Activated CD4-positive, alpha-beta T cell treated with anti-CD3 and anti-CD28 coated beads for 36 hours (primary cell): ENCODE data around the gene TNXB. TPM values are rescaled to one million over a fixed set of nuclear protein-coding genes. Genes with fewer than 3 reads are reported as not detected.

Experiments
- ATAC-seq: fragments of 200-7000 bp; cut with Tn5 transposase; one replicate; pipeline ENCODE4 v1.10.0; 2021; ENCODE audit warnings: mild to moderate bottlenecking, moderate library complexity
- CTCF ChIA-PET: fragments of 350-600 bp; sonication (Branson Sonifier 250); formaldehyde crosslinking; loops from one replicate; lab custom pipeline; 2021; ENCODE audit warnings: antibody characterized with exemption; lab: Charles Lee
- POLR2A ChIA-PET: fragments of 350-600 bp; sonication (Branson Sonifier 250); formaldehyde crosslinking; loops from one replicate; lab custom pipeline; 2021; ENCODE audit warnings: antibody characterized with exemption, inconsistent platforms; lab: Charles Lee
- DNase-seq: peaks from one replicate; pipeline ENCODE4 v3.0.0-alpha.2; 2020
- H3K27ac Mint-ChIP-seq: one replicate; pipeline ENCODE4 v1.8.0; 2021; ENCODE audit warnings: mixed read lengths
- H3K27me3 Mint-ChIP-seq: one replicate; pipeline ENCODE4 v1.8.0; 2021; ENCODE audit warnings: mixed read lengths
- H3K36me3 Mint-ChIP-seq: one replicate; pipeline ENCODE4 v1.8.0; 2021; ENCODE audit warnings: low read depth, mixed read lengths
- H3K4me1 Mint-ChIP-seq: one replicate; pipeline ENCODE4 v1.8.0; 2021; ENCODE audit warnings: mixed read lengths
- H3K4me3 Mint-ChIP-seq: one replicate; pipeline ENCODE4 v1.8.0; 2021; ENCODE audit warnings: mild to moderate bottlenecking, moderate library complexity, mixed read lengths
- H3K9me3 Mint-ChIP-seq: one replicate; pipeline ENCODE4 v1.8.0; 2021; ENCODE audit warnings: low read depth, mixed read lengths
- intact Hi-C, 2 experiments: fragments of 100-400 bp; cut with DNase I in 1 of 2; cut with micrococcal nuclease in 1 of 2; formaldehyde crosslinking; loops; one replicate each; pipeline versions ENCODE4 v1.14.2 to v1.15.1; 2022 to 2024; cut with DNase I, micrococcal nuclease
- total RNA-seq, 2 experiments: library from RNA; stranded (reverse); gene quantifications; one replicate each; pipeline ENCODE4 v1.2.3, GENCODE V29; 2021

The TNXB gene
- total RNA-seq, 2 experiments from 2014 or later: 3.5 to 3.8 TPM

DNA sequence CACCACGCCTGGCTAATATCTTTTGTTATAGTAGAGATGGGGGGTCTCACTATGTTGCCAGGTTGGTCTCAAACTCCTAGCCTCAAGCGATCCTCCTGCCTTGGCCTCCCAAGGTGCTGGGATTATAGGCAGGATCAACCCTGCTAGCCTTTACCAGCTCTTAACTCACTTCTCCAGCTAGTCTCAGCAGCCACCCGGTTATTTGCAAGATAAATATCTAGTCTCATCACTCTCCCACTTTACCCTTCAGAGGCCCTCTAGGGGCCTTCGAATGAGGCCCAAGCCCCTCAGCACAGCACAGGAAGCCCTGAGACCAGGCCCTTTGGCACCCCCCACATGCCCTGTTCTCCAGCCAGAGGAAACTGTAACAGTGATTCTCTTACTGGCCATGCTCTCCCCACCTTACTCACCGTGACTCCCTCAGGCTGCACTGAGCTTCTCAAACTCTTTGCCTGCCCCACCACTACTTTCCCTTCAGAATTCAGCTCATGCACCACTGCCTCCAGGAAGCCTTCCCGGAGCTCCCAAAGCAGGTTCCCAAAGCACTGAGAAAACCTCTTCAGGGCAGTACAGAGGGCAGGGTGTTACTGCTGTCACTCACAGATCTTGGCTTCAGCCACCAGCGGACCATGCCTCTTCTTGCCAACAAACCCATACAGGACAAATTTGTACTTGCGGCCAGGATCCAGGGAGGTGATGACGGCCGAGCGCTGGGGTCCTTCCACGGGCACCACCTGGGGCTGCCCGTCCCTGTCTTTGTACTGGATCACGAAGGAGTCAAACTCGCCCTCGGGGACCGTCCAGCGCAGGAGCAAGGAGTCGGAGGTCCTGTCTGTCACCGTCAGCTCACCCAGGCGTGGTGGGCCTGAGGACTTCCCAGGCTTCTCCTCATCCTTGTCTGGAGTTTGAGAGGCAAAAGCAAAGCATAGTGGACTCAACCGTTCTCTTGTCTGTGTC, 25.0 kb downstream of the TNXB start:
- H3K27me3 Mint-ChIP-seq: peaks cover 23% of the 10 kb centered on the region
- H3K36me3 Mint-ChIP-seq: no peaks in the 10 kb centered on the region
- DNase-seq (no peak), ATAC-seq (no peak)
- intact Hi-C loops: no loop called here
- no peaks in the 10 kb centered on the region for H3K9me3 Mint-ChIP-seq
- POLR2A ChIA-PET: interaction anchor here (0.6 to 0.7 kb wide), 2 partner anchors 39 to 107 kb away, joined by 4 read pairs; no protein-coding TSS in a partner anchor
- peaks cover 9% of the 10 kb centered on the region for H3K4me1 Mint-ChIP-seq
- H3K27ac Mint-ChIP-seq: no peak overlapping the region
- CTCF ChIA-PET: interaction anchor here (0.7 kb wide), 1 partner anchor 743 kb away, joined by 3 read pairs; no protein-coding TSS in a partner anchor
- no peak overlapping the region for H3K4me3 Mint-ChIP-seq

DNA sequence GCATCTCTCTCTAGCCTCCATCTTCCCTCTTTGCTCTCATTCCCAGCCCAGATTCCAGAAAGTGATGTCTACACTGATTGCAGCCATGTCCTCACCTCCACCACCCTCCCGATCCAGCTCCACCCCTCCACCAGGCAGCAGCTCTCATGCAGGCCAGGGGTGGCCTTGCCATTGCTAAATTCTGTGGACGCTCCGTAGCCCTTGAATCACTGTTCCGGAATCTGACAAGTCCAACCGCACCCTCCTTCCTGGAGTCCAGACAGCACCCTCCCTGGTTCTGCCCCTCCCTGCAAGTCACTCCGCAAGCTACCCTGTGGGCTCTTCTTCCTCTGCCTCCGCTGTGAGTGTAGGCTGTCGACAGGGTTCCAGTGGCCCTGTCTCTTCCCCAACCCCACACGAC, 26.2 kb downstream of the TNXB start:
- Mint-ChIP-seq H3K27me3 (peaks cover 21% of the 10 kb centered on the region), H3K27ac (no peak overlapping the region), H3K4me3 (no peak overlapping the region), H3K9me3 (no peaks in the 10 kb centered on the region), H3K36me3 (no peaks in the 10 kb centered on the region), H3K4me1 (peaks cover 9% of the 10 kb centered on the region)
- ChIA-PET CTCF (no interaction called here), POLR2A (no interaction called here)
- DNase-seq (no peak), ATAC-seq (no peak)
- intact Hi-C loops: no loop called here

DNA sequence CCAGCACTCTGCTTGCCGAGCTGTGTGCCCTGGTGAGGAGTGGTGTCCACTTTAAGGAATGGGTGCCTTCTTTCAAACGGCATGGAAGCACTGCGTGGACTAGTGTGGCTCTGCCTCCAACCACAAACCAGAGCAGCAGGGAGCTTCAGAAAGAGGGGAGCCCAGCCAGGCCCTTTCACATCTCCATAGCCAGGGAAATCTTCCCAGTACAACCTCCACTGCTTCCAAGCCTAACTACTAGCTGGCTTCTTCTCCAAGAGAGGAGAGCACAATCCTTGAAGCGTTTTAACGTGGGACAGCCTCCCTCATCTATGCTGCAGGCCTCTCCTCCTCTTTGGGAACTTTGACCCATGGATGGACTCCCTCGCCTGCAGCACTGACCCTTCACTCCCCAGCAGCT, 26.7 kb downstream of the TNXB start:
- Mint-ChIP-seq H3K36me3 (no peaks in the 10 kb centered on the region), H3K27me3 (peaks cover 21% of the 10 kb centered on the region), H3K27ac (no peak overlapping the region), H3K4me3 (no peak overlapping the region), H3K9me3 (no peaks in the 10 kb centered on the region), H3K4me1 (peaks cover 9% of the 10 kb centered on the region)
- DNase-seq (no peak), ATAC-seq (no peak)
- intact Hi-C loops: no loop called here
- POLR2A ChIA-PET: no interaction called here
- CTCF ChIA-PET: no interaction called here

DNA sequence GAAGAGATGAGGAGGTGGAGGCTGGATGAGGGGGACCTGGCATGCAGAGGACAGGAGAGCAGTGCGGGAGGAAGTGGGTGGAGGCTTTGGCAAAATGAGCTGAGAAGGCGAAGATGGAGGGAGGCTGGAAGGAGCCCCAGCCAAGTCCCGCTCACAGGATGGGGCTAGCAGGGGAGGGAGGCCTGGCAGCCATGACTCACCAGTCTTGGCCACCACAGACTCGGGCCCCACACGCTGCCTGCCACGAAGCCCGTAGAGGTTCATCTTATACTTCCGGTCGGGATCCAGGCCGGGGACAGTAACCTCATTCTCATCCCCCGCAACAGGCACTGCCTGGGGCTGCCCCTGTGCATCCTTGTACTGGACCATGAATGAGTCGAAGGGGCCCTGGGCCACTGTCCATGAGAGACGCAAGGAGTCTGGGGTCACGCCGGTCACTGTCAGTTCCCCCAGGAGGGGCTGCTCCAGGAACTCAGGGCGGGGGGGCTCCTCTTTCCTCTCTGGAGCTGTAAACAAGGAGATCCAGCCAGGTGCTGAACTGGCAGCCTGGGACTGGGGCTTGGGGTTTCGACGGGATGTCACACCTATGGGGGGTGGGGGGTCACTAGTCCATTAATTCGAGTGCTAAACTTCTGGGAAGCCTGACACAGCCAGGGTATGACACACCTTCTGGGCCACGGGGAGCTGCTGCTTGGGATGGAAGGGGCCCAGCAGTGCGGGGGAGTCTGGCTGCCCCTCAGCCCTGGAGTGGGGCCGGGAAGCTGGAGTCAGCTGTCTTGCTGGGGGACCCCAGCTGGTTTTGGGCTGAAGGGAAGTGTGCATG, 27.8 kb downstream of the TNXB start:
- Mint-ChIP-seq H3K4me3 (no peak overlapping the region), H3K27me3 (peaks cover 18% of the 10 kb centered on the region), H3K36me3 (no peaks in the 10 kb centered on the region), H3K27ac (no peak overlapping the region), H3K9me3 (no peaks in the 10 kb centered on the region), H3K4me1 (peaks cover 2% of the 10 kb centered on the region)
- ChIA-PET POLR2A (no interaction called here), CTCF (interaction anchor here (0.5 kb wide), 1 partner anchor 33 kb away, joined by 3 read pairs; no protein-coding TSS in a partner anchor)
- no peak for ATAC-seq
- intact Hi-C loops: no loop called here
- no peak for DNase-seq

DNA sequence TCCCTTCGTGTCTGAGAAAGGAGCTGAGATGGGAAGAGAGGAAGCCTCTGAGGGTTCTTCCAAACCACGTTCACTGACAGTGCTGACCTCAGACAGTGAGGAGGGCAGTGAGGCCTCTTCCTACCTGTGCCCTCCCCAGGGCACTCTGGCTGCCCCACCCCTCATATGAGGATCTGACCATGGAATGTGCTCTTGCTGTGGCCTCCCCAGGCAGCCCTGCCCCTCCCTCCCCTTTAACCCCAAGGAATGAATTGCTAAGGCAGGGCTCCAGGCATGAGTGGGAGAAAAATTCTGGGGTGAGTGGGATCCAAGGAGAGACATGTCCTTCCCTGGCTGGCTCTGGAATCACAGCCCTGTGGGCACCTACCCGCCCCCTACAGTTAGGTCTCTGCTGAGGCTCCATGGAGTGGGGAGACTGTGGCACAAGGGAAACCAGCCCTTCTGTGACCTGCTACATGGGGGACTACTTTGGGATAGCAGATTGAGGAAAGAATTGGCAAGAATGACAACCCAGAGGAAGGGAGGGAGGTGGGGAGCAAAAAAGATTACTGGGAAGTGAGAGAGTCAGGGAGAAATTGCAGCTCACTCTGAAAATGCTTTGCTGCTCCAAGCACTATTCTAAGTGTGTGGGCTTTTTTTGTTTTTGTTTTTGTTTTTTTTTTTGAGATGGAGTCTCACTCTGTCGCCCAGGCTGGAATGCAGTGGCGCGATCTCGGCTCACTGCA, 29.4 kb downstream of the TNXB start:
- H3K36me3 Mint-ChIP-seq: no peaks in the 10 kb centered on the region
- H3K27ac Mint-ChIP-seq: no peak overlapping the region
- no peaks in the 10 kb centered on the region for H3K9me3 Mint-ChIP-seq
- peaks cover 6% of the 10 kb centered on the region for H3K27me3 Mint-ChIP-seq
- H3K4me3 Mint-ChIP-seq: no peak overlapping the region
- ChIA-PET POLR2A (no interaction called here), CTCF (no interaction called here)
- no peak for ATAC-seq
- intact Hi-C loops: no loop called here
- DNase-seq: no peak
- H3K4me1 Mint-ChIP-seq: no peaks in the 10 kb centered on the region

DNA sequence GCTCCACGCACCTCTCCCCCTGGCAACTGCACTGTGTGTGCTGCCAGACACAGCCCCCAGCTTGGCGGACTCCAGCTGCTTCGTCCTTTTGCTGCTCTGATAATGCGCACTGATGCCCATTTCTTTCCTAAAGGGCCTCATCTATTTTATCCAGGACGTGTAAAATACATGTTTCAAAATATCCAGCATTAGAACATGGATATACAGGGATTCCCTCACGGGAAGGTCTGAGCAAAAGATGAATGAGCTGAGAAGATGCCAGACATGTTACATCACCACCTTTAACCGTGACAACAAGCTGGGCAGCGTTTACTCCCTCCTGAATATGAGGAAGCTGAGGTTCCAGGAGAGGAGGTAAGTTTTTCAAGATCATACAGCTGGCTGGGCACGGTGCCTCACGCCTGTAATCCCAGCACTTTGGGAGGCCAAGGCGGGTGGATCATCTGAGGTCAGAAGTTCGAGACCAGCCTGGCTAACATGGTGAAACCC, 32.8 kb downstream of the TNXB start:
- intact Hi-C loops: no loop called here
- ChIA-PET POLR2A (interaction anchor here (0.6 kb wide), 1 partner anchor 121 kb away, joined by 8 read pairs; no protein-coding TSS in a partner anchor), CTCF (interaction anchor here (0.6 to 1.7 kb wide), 2 partner anchors 17 to 213 kb away, joined by 3 to 7 read pairs; no protein-coding TSS in a partner anchor)
- Mint-ChIP-seq H3K36me3 (no peaks in the 10 kb centered on the region), H3K4me3 (no peak overlapping the region), H3K27me3 (no peaks in the 10 kb centered on the region), H3K4me1 (no peaks in the 10 kb centered on the region), H3K9me3 (no peaks in the 10 kb centered on the region), H3K27ac (no peak overlapping the region)
- no peak for ATAC-seq
- no peak for DNase-seq

DNA sequence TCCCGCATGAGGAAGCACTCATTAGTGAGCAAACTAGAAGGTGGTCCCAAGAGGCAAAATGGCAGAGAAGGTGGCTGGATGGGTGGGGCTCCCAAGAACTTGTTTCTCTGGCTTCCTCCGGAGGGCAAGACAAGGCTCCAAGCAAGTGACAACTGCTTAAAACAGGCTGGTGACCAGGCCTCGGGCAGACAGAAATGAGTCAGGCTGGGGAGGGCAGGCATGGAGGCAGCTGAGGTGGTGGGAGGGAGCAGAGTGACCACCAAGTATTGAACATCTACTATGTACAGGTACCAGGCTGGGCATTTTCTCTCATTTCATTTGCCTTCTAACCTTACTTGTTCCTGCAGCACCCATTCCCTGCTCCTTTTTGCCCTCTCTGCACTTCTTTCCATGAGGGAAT, 33.4 kb downstream of the TNXB start:
- intact Hi-C loops: no loop called here
- H3K9me3 Mint-ChIP-seq: no peaks in the 10 kb centered on the region
- no peaks in the 10 kb centered on the region for H3K4me1 Mint-ChIP-seq
- H3K27me3 Mint-ChIP-seq: no peaks in the 10 kb centered on the region
- ChIA-PET POLR2A (interaction anchor here (0.6 kb wide), 1 partner anchor 121 kb away, joined by 8 read pairs; no protein-coding TSS in a partner anchor), CTCF (interaction anchor here (0.6 to 1.7 kb wide), 4 partner anchors 17 to 1595 kb away, joined by 3 to 7 read pairs (median 3); no protein-coding TSS in a partner anchor)
- ATAC-seq: no peak
- no peak overlapping the region for H3K27ac Mint-ChIP-seq
- DNase-seq: no peak
- H3K36me3 Mint-ChIP-seq: no peaks in the 10 kb centered on the region
- no peak overlapping the region for H3K4me3 Mint-ChIP-seq

DNA sequence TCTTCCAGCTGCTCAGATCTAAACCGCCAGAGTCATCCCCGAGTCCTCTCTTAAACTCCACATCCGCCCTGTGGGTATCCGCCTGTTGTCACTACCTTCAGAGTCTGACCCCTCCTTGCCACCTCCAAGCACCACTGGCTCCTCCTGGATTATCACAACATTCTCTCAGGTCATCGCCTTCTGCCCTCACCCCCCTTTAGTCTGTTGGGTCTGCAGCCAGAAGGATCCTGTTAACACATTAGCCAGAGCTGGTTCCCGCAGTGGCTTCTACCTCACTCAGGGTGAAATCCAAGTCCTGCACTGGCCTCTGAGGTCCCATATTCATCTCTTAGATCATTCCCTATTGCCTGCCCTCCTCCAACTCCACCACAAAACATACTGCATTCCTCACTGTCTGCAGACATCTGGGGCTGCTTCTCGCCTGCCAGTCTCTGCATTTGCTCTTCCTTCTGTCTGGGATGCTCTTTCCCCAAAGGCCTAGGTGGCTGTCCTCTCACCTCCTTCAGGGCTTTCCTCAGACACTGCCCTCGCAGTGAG, 34.1 kb downstream of the TNXB start:
- DNase-seq (no peak), ATAC-seq (no peak)
- no peak overlapping the region for H3K4me3 Mint-ChIP-seq
- intact Hi-C loops: no loop called here
- POLR2A ChIA-PET: no interaction called here
- H3K9me3 Mint-ChIP-seq: no peaks in the 10 kb centered on the region
- no peaks in the 10 kb centered on the region for H3K4me1 Mint-ChIP-seq
- H3K27me3 Mint-ChIP-seq: no peaks in the 10 kb centered on the region
- no peak overlapping the region for H3K27ac Mint-ChIP-seq
- CTCF ChIA-PET: no interaction called here
- no peaks in the 10 kb centered on the region for H3K36me3 Mint-ChIP-seq

DNA sequence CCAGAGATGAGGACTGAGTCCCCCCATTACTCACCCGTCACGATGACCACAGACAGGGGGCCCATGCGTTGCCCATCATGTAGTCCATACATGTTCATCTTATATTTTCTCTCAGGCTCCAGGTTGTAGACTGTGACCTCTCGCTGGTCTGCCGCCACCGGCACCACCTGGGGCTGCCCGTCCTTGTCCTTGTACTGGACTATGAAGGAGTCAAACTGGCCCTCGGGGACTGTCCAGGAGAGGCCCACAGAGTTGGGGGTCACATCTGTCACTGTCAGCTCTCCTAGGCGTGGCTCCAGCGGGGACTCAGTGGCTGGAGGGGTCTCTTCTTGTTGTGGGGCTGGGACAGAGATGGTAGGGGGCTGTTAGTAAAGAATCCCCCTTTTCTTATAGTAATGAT, 35.5 kb downstream of the TNXB start:
- H3K9me3 Mint-ChIP-seq: no peaks in the 10 kb centered on the region
- POLR2A ChIA-PET: no interaction called here
- ATAC-seq (no peak), DNase-seq (no peak)
- no peaks in the 10 kb centered on the region for H3K36me3 Mint-ChIP-seq
- H3K27me3 Mint-ChIP-seq: no peaks in the 10 kb centered on the region
- intact Hi-C loops: no loop called here
- H3K4me1 Mint-ChIP-seq: no peaks in the 10 kb centered on the region
- H3K4me3 Mint-ChIP-seq: no peak overlapping the region
- CTCF ChIA-PET: no interaction called here
- H3K27ac Mint-ChIP-seq: no peak overlapping the region

DNA sequence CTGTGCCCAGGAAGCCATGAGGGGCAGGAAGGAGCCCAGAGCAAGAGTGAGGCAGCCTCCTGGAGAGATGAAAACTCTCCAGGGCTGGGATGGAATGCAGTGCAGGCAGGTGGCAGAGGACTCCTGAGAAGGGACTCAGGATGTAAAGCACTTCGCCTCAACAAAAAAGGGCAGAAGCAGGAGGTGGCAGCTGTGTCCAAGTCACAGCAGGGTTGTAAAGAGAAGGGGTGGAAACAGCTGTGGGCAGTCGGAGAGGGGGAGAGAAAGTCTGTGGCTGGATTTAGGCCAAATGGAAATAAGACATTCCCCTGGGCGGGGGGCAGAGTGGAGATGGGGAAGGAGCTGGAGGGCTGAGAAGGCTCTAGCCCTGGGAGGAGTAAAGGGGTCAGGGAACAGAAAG, 36.0 kb downstream of the TNXB start:
- Mint-ChIP-seq H3K27me3 (no peaks in the 10 kb centered on the region), H3K4me1 (no peaks in the 10 kb centered on the region), H3K9me3 (no peaks in the 10 kb centered on the region), H3K27ac (no peak overlapping the region), H3K36me3 (no peaks in the 10 kb centered on the region), H3K4me3 (no peak overlapping the region)
- CTCF ChIA-PET: no interaction called here
- ATAC-seq (no peak), DNase-seq (no peak)
- intact Hi-C loops: no loop called here
- POLR2A ChIA-PET: no interaction called here
